T-cell (primary cell): ENCODE data around the gene FAM219A. TPM values are rescaled to one million over a fixed set of nuclear protein-coding genes. Genes with fewer than 3 reads are reported as not detected.
A peak's percentile ranks its signal among the peaks of the same experiment; 100 is the strongest.

Source experiments
- ATAC-seq, 4 experiments: fragments of 200-7000 bp in 3 of 4; fragments of 150-1000 bp in 1 of 4; cut with Tn5 transposase; replicated peaks in 1 of 4; 1 replicate in 3 of 4; 2 replicates in 1 of 4; pipeline ENCODE4 v1.10.0; 2021; ENCODE audit warnings: moderate library complexity in 3 of 4, mild to moderate bottlenecking in 2 of 4, moderate number of reproducible peaks in 1 of 4
- CTCF ChIA-PET, 2 donors: fragments of 300-600 bp; sonication (Branson Sonifier 250); formaldehyde crosslinking; loops; one replicate each; lab custom pipeline; 2022; ENCODE audit warnings: antibody characterized with exemption in 2 of 2; lab: Charles Lee
- POLR2A ChIA-PET, 2 donors: fragments of 300-600 bp; sonication (Branson Sonifier 250); formaldehyde crosslinking; loops; one replicate each; lab custom pipeline; 2022; ENCODE audit warnings: antibody characterized with exemption in 2 of 2; lab: Charles Lee
- DNase-seq, 35 experiments: peaks; one replicate each; pipeline versions ENCODE4 v3.0.0 to v3.0.0-alpha.2; 2013 to 2023
- H3K27ac ChIP-seq: one replicate; pipeline ENCODE4 v1.5.1; 2013; ENCODE audit warnings: low read length
- H3K27me3 ChIP-seq, 2 experiments: replicated peaks in 1 of 2; 1 replicate in 1 of 2; 2 replicates in 1 of 2; pipeline versions ENCODE4 v1.6.1 to v1.7.0; 2013; ENCODE audit warnings: low read length in 1 of 2, mixed read lengths in 1 of 2; ENCODE audit not compliant: control insufficient read depth in 2 of 2, insufficient read depth in 2 of 2; ENCODE audit errors: extremely low read depth in 1 of 2
- H3K36me3 ChIP-seq, 2 donors: 1 replicate in 1 of 2; 2 replicates in 1 of 2; pipeline versions ENCODE4 v1.6.1 to v1.7.0; 2013; ENCODE audit warnings: low read length in 1 of 2; ENCODE audit not compliant: control insufficient read depth in 2 of 2, insufficient read depth in 1 of 2; ENCODE audit errors: extremely low read depth in 1 of 2
- H3K4me1 ChIP-seq, 2 experiments: 1 replicate in 1 of 2; 2 replicates in 1 of 2; pipeline versions ENCODE4 v1.6.1 to v1.7.0; 2013; ENCODE audit warnings: low read length in 2 of 2, mixed read lengths in 1 of 2; ENCODE audit not compliant: insufficient read depth in 2 of 2, control insufficient read depth in 1 of 2; ENCODE audit errors: extremely low read depth in 1 of 2
- H3K4me3 ChIP-seq, 2 donors: 1 replicate in 1 of 2; 2 replicates in 1 of 2; pipeline versions ENCODE4 v1.5.1 to v1.7.0; 2013; ENCODE audit warnings: mild to moderate bottlenecking in 2 of 2, low read length in 1 of 2, moderate library complexity in 1 of 2; ENCODE audit not compliant: control insufficient read depth in 1 of 2; ENCODE audit errors: extremely low read depth in 1 of 2
- H3K9me3 ChIP-seq: 2 replicates; pipeline ENCODE4 v1.7.0; 2013
- H3K27ac Mint-ChIP-seq, 2 donors: one replicate each; pipeline ENCODE4 v1.8.0; 2020 to 2021; ENCODE audit warnings: mild to moderate bottlenecking in 2 of 2, mixed read lengths in 2 of 2
- H3K27me3 Mint-ChIP-seq, 2 donors: one replicate each; pipeline ENCODE4 v1.8.0; 2021 to 2022; ENCODE audit warnings: mixed read lengths in 2 of 2
- H3K36me3 Mint-ChIP-seq: one replicate; pipeline ENCODE4 v1.8.0; 2021; ENCODE audit warnings: mixed read lengths
- H3K4me1 Mint-ChIP-seq, 3 donors: one replicate each; pipeline ENCODE4 v1.8.0; 2020 to 2022; ENCODE audit warnings: mixed read lengths in 3 of 3, mild to moderate bottlenecking in 1 of 3
- H3K4me3 Mint-ChIP-seq, 3 donors: one replicate each; pipeline ENCODE4 v1.8.0; 2020 to 2022; ENCODE audit warnings: mild to moderate bottlenecking in 3 of 3, mixed read lengths in 3 of 3, moderate library complexity in 3 of 3
- H3K9me3 Mint-ChIP-seq, 3 donors: one replicate each; pipeline ENCODE4 v1.8.0; 2020 to 2022; ENCODE audit warnings: mixed read lengths in 3 of 3
- WGBS: methylation state at CpG from one replicate; pipeline ENCODE4 v1.1.5; 2013; ENCODE audit warnings: missing lambda C conversion rate; ENCODE audit not compliant: insufficient coverage; 5-methylcytosine and 5-hydroxymethylcytosine counted together
- total RNA-seq, 35 experiments: library from RNA in 6 of 35; stranded (reverse) in 6 of 35; fragments of 120-200 nt in 1 of 35; gene quantifications; one replicate each; pipeline versions ENCODE4 v1.2.1 to v1.2.4 and lab custom pipeline; 2013 to 2026

Gene FAM219A
- total RNA-seq, 5 donors from 2014 or later (not counting 1 experiment from before 2014, with no cell fraction given): 10.7 to 20.7 (median 18.7) TPM

GRCh38 chr9:34459941-34460340 is 1.6 kb upstream of the FAM219A start:
- ATAC-seq (no peak), DNase-seq (no peak)
- no peak overlapping the region for H3K27ac Mint-ChIP-seq
- H3K27me3 ChIP-seq: peaks cover 0 to 8% of the 10 kb centered on the region in 2 experiments
- ChIA-PET POLR2A (no interaction called here), CTCF (interaction anchor here (0.6 to 0.7 kb wide), 2 partner anchors 16 to 340 kb away, joined by 3 to 5 read pairs; no protein-coding TSS in a partner anchor)
- no peaks in the 10 kb centered on the region for H3K9me3 ChIP-seq
- WGBS: 17% methylated on average over 3 of the region's 3 CpGs
- no peaks in the 10 kb centered on the region for H3K36me3 ChIP-seq
- H3K4me1 ChIP-seq: peaks cover 10 to 19% of the 10 kb centered on the region in 2 experiments
- H3K9me3 Mint-ChIP-seq: no peaks in the 10 kb centered on the region
- no peak overlapping the region for H3K4me3 Mint-ChIP-seq
- H3K27me3 Mint-ChIP-seq: peaks cover 5 to 6% of the 10 kb centered on the region in 2 donors
- no peak overlapping the region for H3K4me3 ChIP-seq
- no peaks in the 10 kb centered on the region for H3K36me3 Mint-ChIP-seq
- H3K27ac ChIP-seq: no peak overlapping the region
- H3K4me1 Mint-ChIP-seq: peaks cover 25 to 39% (median 30%) of the 10 kb centered on the region in 3 donors

GRCh38 chr9:34459356-34459755 is 986 bp upstream of the FAM219A start:
- Histone ChIP-seq H3K27me3 (peaks cover 0 to 8% of the 10 kb centered on the region in 2 experiments), H3K9me3 (no peaks in the 10 kb centered on the region), H3K4me3 (no peak overlapping the region), H3K36me3 (no peaks in the 10 kb centered on the region), H3K27ac (no peak overlapping the region), H3K4me1 (peaks cover 10 to 19% of the 10 kb centered on the region in 2 experiments)
- peaks cover 29 to 39% (median 33%) of the 10 kb centered on the region in 3 donors for H3K4me1 Mint-ChIP-seq
- peaks cover 5 to 6% of the 10 kb centered on the region in 2 donors for H3K27me3 Mint-ChIP-seq
- H3K27ac Mint-ChIP-seq: no peak overlapping the region
- 92% methylated on average over 10 of the region's 14 CpGs for WGBS
- ChIA-PET CTCF (interaction anchor here (0.6 to 0.7 kb wide), 2 partner anchors 17 to 340 kb away, joined by 3 to 5 read pairs; no protein-coding TSS in a partner anchor), POLR2A (no interaction called here)
- H3K9me3 Mint-ChIP-seq: no peaks in the 10 kb centered on the region
- no peaks in the 10 kb centered on the region for H3K36me3 Mint-ChIP-seq
- DNase-seq (peak in 1 of 35 experiments; percentile 6), ATAC-seq (no peak)
- peak overlapping the region; percentile 79 to 88 (median 88) for H3K4me3 Mint-ChIP-seq

GRCh38 chr9:34458959-34459340 is 580 bp upstream of the FAM219A start:
- no peak overlapping the region for H3K27ac ChIP-seq
- H3K36me3 ChIP-seq: no peaks in the 10 kb centered on the region
- peak overlapping the region; percentile 3 to 62 for H3K4me3 ChIP-seq
- Mint-ChIP-seq H3K27ac (peak overlapping the region; percentile 36 to 42), H3K27me3 (peaks cover 5 to 6% of the 10 kb centered on the region in 2 donors), H3K36me3 (no peaks in the 10 kb centered on the region), H3K4me1 (peaks cover 29 to 43% (median 33%) of the 10 kb centered on the region in 3 donors), H3K9me3 (no peaks in the 10 kb centered on the region), H3K4me3 (peak overlapping the region; percentile 79 to 88 (median 88))
- H3K9me3 ChIP-seq: no peaks in the 10 kb centered on the region
- DNase-seq (no peak), ATAC-seq (no peak)
- WGBS: 32% methylated on average over 11 of the region's 11 CpGs
- H3K27me3 ChIP-seq: peaks cover 0 to 8% of the 10 kb centered on the region in 2 experiments
- POLR2A ChIA-PET: interaction anchor here in 1 of 2 donors (0.6 kb wide), 1 partner anchor 79 kb away, joined by 7 read pairs; no protein-coding TSS in a partner anchor
- CTCF ChIA-PET: interaction anchor here in 1 of 2 donors (0.5 to 0.6 kb wide), 4 partner anchors 66 to 671 kb away, joined by 4 to 10 read pairs (median 4); no protein-coding TSS in a partner anchor
- H3K4me1 ChIP-seq: peaks cover 10 to 19% of the 10 kb centered on the region in 2 experiments

GRCh38 chr9:34457266-34458012 is 931 bp downstream of the FAM219A start:
- no peaks in the 10 kb centered on the region for H3K36me3 ChIP-seq
- 50% methylated on average over 48 of the region's 48 CpGs for WGBS
- H3K9me3 Mint-ChIP-seq: no peaks in the 10 kb centered on the region
- H3K4me1 ChIP-seq: peaks cover 10 to 19% of the 10 kb centered on the region in 2 experiments
- no peaks in the 10 kb centered on the region for H3K9me3 ChIP-seq
- H3K27ac Mint-ChIP-seq: peak overlapping the region in 1 of 2 donors; percentile 45
- peaks cover 0 to 8% of the 10 kb centered on the region in 2 experiments for H3K27me3 ChIP-seq
- peaks cover 2% of the 10 kb centered on the region for H3K36me3 Mint-ChIP-seq
- H3K27me3 Mint-ChIP-seq: peaks cover 5 to 6% of the 10 kb centered on the region in 2 donors
- DNase-seq (peak in 12 of 35 experiments; percentile 5 to 33 (median 10)), ATAC-seq (peak in 2 of 4 experiments; percentile 11 to 14)
- ChIA-PET CTCF (no interaction called here), POLR2A (no interaction called here)
- H3K4me3 ChIP-seq: peak overlapping the region; percentile 63 to 79
- H3K4me3 Mint-ChIP-seq: peak overlapping the region; percentile 88 to 90 (median 88)
- H3K4me1 Mint-ChIP-seq: peaks cover 33 to 50% (median 34%) of the 10 kb centered on the region in 3 donors
- H3K27ac ChIP-seq: no peak overlapping the region

GRCh38 chr9:34456746-34457145 is 1.6 kb downstream of the FAM219A start:
- CTCF ChIA-PET: no interaction called here
- Histone ChIP-seq H3K27ac (no peak overlapping the region), H3K4me3 (no peak overlapping the region), H3K4me1 (peaks cover 10 to 19% of the 10 kb centered on the region in 2 experiments), H3K36me3 (no peaks in the 10 kb centered on the region), H3K27me3 (peaks cover 0 to 4% of the 10 kb centered on the region in 2 experiments), H3K9me3 (no peaks in the 10 kb centered on the region)
- peak overlapping the region; percentile 88 to 90 (median 88) for H3K4me3 Mint-ChIP-seq
- no peak overlapping the region for H3K27ac Mint-ChIP-seq
- 95% methylated on average over 3 of the region's 4 CpGs for WGBS
- H3K4me1 Mint-ChIP-seq: peaks cover 33 to 50% (median 34%) of the 10 kb centered on the region in 3 donors
- POLR2A ChIA-PET: no interaction called here
- H3K9me3 Mint-ChIP-seq: no peaks in the 10 kb centered on the region
- H3K36me3 Mint-ChIP-seq: peaks cover 5% of the 10 kb centered on the region
- H3K27me3 Mint-ChIP-seq: peaks cover 5% of the 10 kb centered on the region in 2 donors
- ATAC-seq: no peak
- no peak for DNase-seq

- H3K9me3 ChIP-seq: no peaks in the 10 kb centered on the region
- no peaks in the 10 kb centered on the region for H3K27me3 Mint-ChIP-seq
- POLR2A ChIA-PET: no interaction called here
- no peaks in the 10 kb centered on the region for H3K27me3 ChIP-seq
- DNase-seq (no peak), ATAC-seq (no peak)
- H3K36me3 ChIP-seq: no peaks in the 10 kb centered on the region
- no peak overlapping the region for H3K27ac ChIP-seq
- peak overlapping the region; percentile 3 to 88 (median 38) for H3K4me3 Mint-ChIP-seq
- H3K4me3 ChIP-seq: no peak overlapping the region
- peaks cover 10 to 19% of the 10 kb centered on the region in 2 experiments for H3K4me1 ChIP-seq
- CTCF ChIA-PET: interaction anchor here in 1 of 2 donors (0.7 kb wide), 1 partner anchor 174 kb away, joined by 6 read pairs; no protein-coding TSS in a partner anchor
- no peak overlapping the region for H3K27ac Mint-ChIP-seq
- H3K9me3 Mint-ChIP-seq: no peaks in the 10 kb centered on the region
- H3K4me1 Mint-ChIP-seq: peaks cover 33 to 56% (median 34%) of the 10 kb centered on the region in 3 donors
- H3K36me3 Mint-ChIP-seq: peaks cover 7% of the 10 kb centered on the region
- 100% methylated on average over 1 of the region's 1 CpG for WGBS
These were observed 2.2 kb downstream of the FAM219A start for GRCh38 chr9:34456151-34456550.
